MM.1S (cell line): Measurements from ENCODE around the gene ADISSP.

Experiments
- DNase-seq: peaks from one replicate; pipeline ENCODE4 v3.0.0-alpha.2; 2015
- H2AFZ ChIP-seq: fragments of 300-600 bp; sonication (generic); 2 replicates; pipeline ENCODE4 v1.6.0; 2016; ENCODE audit warnings: antibody characterized with exemption, low read length
- H3F3A ChIP-seq: fragments of 300-600 bp; sonication (generic); 2 replicates; pipeline ENCODE4 v1.6.1; 2016; ENCODE audit warnings: mild to moderate bottlenecking, antibody characterized with exemption, low read length, moderate library complexity, mixed read lengths; ENCODE audit not compliant: insufficient read depth
- H3K27ac ChIP-seq: fragments of 300-600 bp; sonication (generic); 2 replicates; pipeline ENCODE4 v1.5.1; 2016; ENCODE audit warnings: mild to moderate bottlenecking, low read length
- H3K27me3 ChIP-seq: fragments of 300-600 bp; sonication (generic); replicated peaks from 2 replicates; pipeline ENCODE4 v1.6.0; 2016; ENCODE audit warnings: low read length; ENCODE audit not compliant: insufficient read depth
- H3K36me3 ChIP-seq: fragments of 300-600 bp; sonication (generic); replicated peaks from 2 replicates; pipeline ENCODE4 v1.6.1; 2016; ENCODE audit warnings: mild to moderate bottlenecking, low read length, mixed read lengths; ENCODE audit not compliant: insufficient read depth
- H3K4me1 ChIP-seq: fragments of 300-600 bp; sonication (generic); 2 replicates; pipeline ENCODE4 v1.6.1; 2016; ENCODE audit warnings: low read length, mixed read lengths
- H3K4me2 ChIP-seq: fragments of 300-600 bp; sonication (generic); 2 replicates; pipeline ENCODE4 v1.6.0; 2016; ENCODE audit warnings: low read depth, low read length
- H3K4me3 ChIP-seq: fragments of 300-600 bp; sonication (generic); 2 replicates; pipeline ENCODE4 v1.5.1; 2016; ENCODE audit warnings: low read length, mixed read lengths
- H3K79me2 ChIP-seq: fragments of 300-600 bp; sonication (generic); 2 replicates; pipeline ENCODE4 v1.6.1; 2016; ENCODE audit warnings: mixed run types, low read length, mixed read lengths
- H3K9ac ChIP-seq: fragments of 300-600 bp; sonication (generic); 2 replicates; pipeline ENCODE4 v1.6.1; 2016; ENCODE audit warnings: low read length, mixed read lengths
- H3K9me2 ChIP-seq: fragments of 300-600 bp; sonication (generic); replicated peaks from 2 replicates; pipeline ENCODE4 v1.6.1; 2016; ENCODE audit warnings: mild to moderate bottlenecking, low read length, mixed read lengths; ENCODE audit not compliant: insufficient read depth
- H3K9me3 ChIP-seq: fragments of 300-600 bp; sonication (generic); replicated peaks from 2 replicates; pipeline ENCODE4 v1.6.1; 2016; ENCODE audit warnings: mild to moderate bottlenecking, low read length, mixed read lengths; ENCODE audit not compliant: insufficient read depth
- H4K20me1 ChIP-seq: fragments of 300-600 bp; sonication (generic); 2 replicates; pipeline ENCODE4 v1.6.1; 2016; ENCODE audit warnings: mild to moderate bottlenecking, low read length, moderate library complexity, mixed read lengths; ENCODE audit not compliant: insufficient read depth
- CTCF ChIP-seq: fragments of 300-600 bp; sonication (generic); IDR thresholded peaks from 2 replicates; pipeline ENCODE4 v1.5.1; 2016; ENCODE audit warnings: antibody characterized with exemption, low read length, mixed read lengths
- EZH2 ChIP-seq: fragments of 300-600 bp; sonication (generic); optimal IDR thresholded peaks from 2 replicates; pipeline ENCODE3; 2017; ENCODE audit warnings: low read depth, mild to moderate bottlenecking, antibody characterized with exemption, low read length, mixed read lengths
- EZH2phosphoT487 ChIP-seq: fragments of 300-600 bp; sonication (generic); IDR thresholded peaks from 2 replicates; pipeline ENCODE4 v1.6.1; 2018; ENCODE audit warnings: antibody characterized with exemption, low read length

The ADISSP gene

GRCh38 chr20:3785240-3786125, 17.9 kb upstream of the ADISSP start:
- Histone ChIP-seq H3K36me3 (no peaks in the 10 kb centered on the region), H3K4me3 (no peak overlapping the region; the same call in 1 of the 2 replicates), H3K27ac (no peak overlapping the region), H3K9me3 (no peaks in the 10 kb centered on the region), H2AFZ (no peak overlapping the region), H3K9ac (no peak overlapping the region), H4K20me1 (no peaks in the 10 kb centered on the region), H3K4me1 (peaks cover 9% of the 10 kb centered on the region), H3K9me2 (no peaks in the 10 kb centered on the region), H3K27me3 (no peaks in the 10 kb centered on the region), H3F3A (peaks cover 10% of the 10 kb centered on the region), H3K79me2 (peaks cover 8% of the 10 kb centered on the region; the same call in 1 of the 2 replicates), H3K4me2 (peak overlapping the region; percentile 66; the same call in 1 of the 2 replicates)
- TF ChIP-seq CTCF (no peak), EZH2 (no peak), EZH2phosphoT487 (no peak)
- no peak for DNase-seq

GRCh38 chr20:3784863-3785239, 17.3 kb upstream of the ADISSP start:
- Histone ChIP-seq H3K4me1 (peaks cover 9% of the 10 kb centered on the region), H3K9ac (no peak overlapping the region), H3K27ac (no peak overlapping the region), H3K36me3 (no peaks in the 10 kb centered on the region), H3K4me2 (no peak overlapping the region), H4K20me1 (no peaks in the 10 kb centered on the region), H3K4me3 (no peak overlapping the region), H3K27me3 (peaks cover under 1% of the 10 kb centered on the region; the same call in 1 of the 2 replicates), H3K9me3 (no peaks in the 10 kb centered on the region), H3F3A (peaks cover 10% of the 10 kb centered on the region), H3K9me2 (no peaks in the 10 kb centered on the region), H3K79me2 (peaks cover 8% of the 10 kb centered on the region; the same call in 1 of the 2 replicates), H2AFZ (no peak overlapping the region)
- no peak for TF ChIP-seq CTCF
- TF ChIP-seq EZH2phosphoT487, result no peak
- no peak for TF ChIP-seq EZH2
- no peak for DNase-seq

- Histone ChIP-seq H3K4me1 (peaks cover 9% of the 10 kb centered on the region), H3K9me2 (no peaks in the 10 kb centered on the region), H2AFZ (no peak overlapping the region), H3K9me3 (no peaks in the 10 kb centered on the region), H3K9ac (no peak overlapping the region), H3F3A (peaks cover 10% of the 10 kb centered on the region), H4K20me1 (no peaks in the 10 kb centered on the region), H3K79me2 (peaks cover 8% of the 10 kb centered on the region; the same call in 1 of the 2 replicates), H3K27ac (no peak overlapping the region), H3K27me3 (peaks cover 6% of the 10 kb centered on the region), H3K36me3 (no peaks in the 10 kb centered on the region), H3K4me3 (no peak overlapping the region), H3K4me2 (no peak overlapping the region)
- TF ChIP-seq CTCF (no peak), EZH2 (no peak), EZH2phosphoT487 (no peak)
- no peak for DNase-seq
Measured at GRCh38 chr20:3784216-3784853, 16.8 kb upstream of the ADISSP start.
